ENCODE results near the gene ANKFY1.

- TF ChIP-seq CTCF (IDR thresholded peaks at IDR 0.05) = no peak
- no peak for TF ChIP-seq SIN3A (IDR thresholded peaks at IDR 0.05; ENCODE audit: borderline replicate concordance, insufficient read depth, low read depth, low read length)
- no peak for TF ChIP-seq REST (IDR thresholded peaks at IDR 0.05; ENCODE audit: insufficient read depth in 1 of 2, low read depth in 2 of 2, low read length in 1 of 2)
- TF ChIP-seq POLR2AphosphoS5 (IDR thresholded peaks at IDR 0.05; ENCODE audit: low read depth, low read length) = no peak
Observed at GRCh38 chr17:4186357-4186881, 77.4 kb downstream of the ANKFY1 start.

All from Panc1 (cell line).